SK-N-SH (cell line): ENCODE results near the gene ACACA. TPM values are rescaled to one million over a fixed set of nuclear protein-coding genes. Genes with fewer than 3 reads are reported as not detected.

Experiments
- CTCF ChIA-PET: fragments of 300-600, 350-600 bp; formaldehyde crosslinking; extraction: SDS; loops from one replicate; lab custom pipeline; 2021; lab: Yijun Ruan, JAX
- POLR2A ChIA-PET: fragments of 350-600 bp; sonication (Branson Sonifier 250); formaldehyde crosslinking; extraction: SDS; loops from one replicate; lab custom pipeline; 2020; ENCODE audit warnings: antibody characterized with exemption, inconsistent platforms; lab: Yijun Ruan, JAX
- DNase-seq: peaks from one replicate; pipeline ENCODE4 v3.0.0; 2012
- H2AFZ ChIP-seq: fragments of 200-600 bp; sonication (generic); 2 replicates; pipeline ENCODE4 v1.8.1; 2016; ENCODE audit warnings: antibody characterized with exemption, mild to moderate bottlenecking, low read depth
- H3F3A ChIP-seq: fragments of 200-600 bp; sonication (generic); replicated peaks from 2 replicates; pipeline ENCODE3; 2016; ENCODE audit warnings: antibody characterized with exemption, mild to moderate bottlenecking; ENCODE audit not compliant: insufficient read depth
- H3K27ac ChIP-seq, 2 experiments: fragments of 200-500 bp in 1 of 2; fragments of 200-600 bp in 1 of 2; sonication (Bioruptor generic) in 1 of 2; sonication (generic), shearing (Covaris generic) in 1 of 2; 2 replicates each; pipeline versions ENCODE4 v1.5.1 to v1.6.1; 2014 to 2016; ENCODE audit warnings: low read depth in 2 of 2, inconsistent platforms in 1 of 2, low read length in 1 of 2, mild to moderate bottlenecking in 1 of 2, mixed read lengths in 1 of 2
- H3K27me3 ChIP-seq: fragments of 200-600 bp; sonication (generic), shearing (Covaris generic); 2 replicates; pipeline ENCODE4 v1.6.1; 2016; ENCODE audit warnings: mixed run types; ENCODE audit not compliant: insufficient read depth
- H3K36me3 ChIP-seq, 2 experiments: fragments of 200-500 bp in 1 of 2; fragments of 200-600 bp in 1 of 2; sonication (Bioruptor generic) in 1 of 2; sonication (generic) in 1 of 2; replicated peaks in 1 of 2; 2 replicates each; pipeline versions ENCODE3 to v1.5.1; 2014 to 2016; ENCODE audit warnings: low read length in 1 of 2, mild to moderate bottlenecking in 1 of 2; ENCODE audit not compliant: insufficient read depth in 2 of 2, control insufficient read depth in 1 of 2
- H3K4me1 ChIP-seq, 2 experiments: fragments of 200-500 bp in 1 of 2; fragments of 200-600 bp in 1 of 2; sonication (Bioruptor generic) in 1 of 2; sonication (generic), shearing (Covaris generic) in 1 of 2; 2 replicates each; pipeline versions ENCODE4 v1.5.1 to v1.6.1; 2014 to 2016; ENCODE audit warnings: low read depth in 1 of 2, low read length in 1 of 2, mixed run types in 1 of 2; ENCODE audit not compliant: insufficient read depth in 2 of 2, control insufficient read depth in 1 of 2
- H3K4me2 ChIP-seq: fragments of 200-600 bp; sonication (generic), shearing (Covaris generic); 2 replicates; pipeline ENCODE4 v1.6.1; 2017; ENCODE audit warnings: mixed run types
- H3K4me3 ChIP-seq, 2 experiments: fragments of 200-500 bp in 1 of 2; fragments of 200-600 bp in 1 of 2; sonication (Bioruptor generic) in 1 of 2; sonication (generic), shearing (Covaris generic) in 1 of 2; 2 replicates each; pipeline versions ENCODE4 v1.5.1 to v1.8.1; 2014 to 2016; ENCODE audit warnings: low read depth in 2 of 2, inconsistent platforms in 1 of 2, low read length in 1 of 2, mild to moderate bottlenecking in 1 of 2, mixed read lengths in 1 of 2, moderate library complexity in 1 of 2
- H3K79me2 ChIP-seq: fragments of 200-600 bp; sonication (generic); 2 replicates; pipeline ENCODE4 v1.8.1; 2017; ENCODE audit warnings: mild to moderate bottlenecking; ENCODE audit not compliant: insufficient read depth
- H3K9ac ChIP-seq: fragments of 200-600 bp; sonication (generic); 2 replicates; pipeline ENCODE4 v1.6.1; 2017; ENCODE audit warnings: mixed run types
- H3K9me2 ChIP-seq: fragments of 200-600 bp; sonication (generic); 2 replicates; pipeline ENCODE4 v1.6.1; 2017; ENCODE audit warnings: mixed run types
- H3K9me3 ChIP-seq: fragments of 200-600 bp; sonication (generic); 2 replicates; pipeline ENCODE4 v1.6.1; 2017; ENCODE audit warnings: mixed run types, mild to moderate bottlenecking, moderate library complexity
- H4K20me1 ChIP-seq: fragments of 200-600 bp; sonication (generic); 2 replicates; pipeline ENCODE4 v1.6.1; 2017; ENCODE audit warnings: mild to moderate bottlenecking, mixed run types; ENCODE audit not compliant: insufficient read depth
- CTCF ChIP-seq: fragments of 200-600 bp; sonication (generic); IDR thresholded peaks from 2 replicates; pipeline ENCODE4 v1.6.1; 2017; ENCODE audit warnings: antibody characterized with exemption, mild to moderate bottlenecking, moderate library complexity
- EP300 ChIP-seq, 2 experiments: IDR thresholded peaks; 2 replicates each; pipeline versions ENCODE4 v1.4.0 to v1.6.1; 2012; ENCODE audit warnings: borderline replicate concordance in 1 of 2, low read depth in 1 of 2, low read length in 1 of 2
- EZH2phosphoT487 ChIP-seq: fragments of 200-600 bp; sonication (generic); IDR thresholded peaks from 2 replicates; pipeline ENCODE4 v1.6.1; 2017; ENCODE audit warnings: low read depth, mixed run types, mild to moderate bottlenecking, antibody characterized with exemption, moderate library complexity, borderline replicate concordance
- FOSL2 ChIP-seq: IDR thresholded peaks from 2 replicates; pipeline ENCODE4 v1.4.0; 2012; ENCODE audit warnings: low read depth, mild to moderate bottlenecking, moderate library complexity, borderline replicate concordance
- FOXM1 ChIP-seq: IDR thresholded peaks from 2 replicates; pipeline ENCODE4 v1.4.0; 2012; ENCODE audit warnings: low read depth, mild to moderate bottlenecking
- MEF2A ChIP-seq: IDR thresholded peaks from 2 replicates; pipeline ENCODE4 v1.4.0; 2012; ENCODE audit warnings: low read depth, borderline replicate concordance
- MXI1 ChIP-seq: IDR thresholded peaks from 2 replicates; pipeline ENCODE4 v1.6.1; 2012; ENCODE audit warnings: mild to moderate bottlenecking, low read depth, low read length, improper control_type of control experiment
- PBX3 ChIP-seq: IDR thresholded peaks from 2 replicates; pipeline ENCODE4; 2012
- POLR2AphosphoS5 ChIP-seq: IDR thresholded peaks from 2 replicates; pipeline ENCODE4 v1.6.1; 2012; ENCODE audit warnings: low read depth, low read length
- RCOR1 ChIP-seq: fragments of 150-350 bp; IDR thresholded peaks from 2 replicates; pipeline ENCODE4 v1.6.1; 2017; ENCODE audit warnings: antibody characterized with exemption, low read length
- RFX5 ChIP-seq: IDR thresholded peaks from 2 replicates; pipeline ENCODE4 v1.6.1; 2012; ENCODE audit warnings: mild to moderate bottlenecking, improper control_type of control experiment, low read length
- SIN3A ChIP-seq: IDR thresholded peaks from 2 replicates; pipeline ENCODE4 v1.6.1; 2012; ENCODE audit warnings: low read depth, mild to moderate bottlenecking, low read length, moderate library complexity, borderline replicate concordance
- SMC3 ChIP-seq: IDR thresholded peaks from 2 replicates; pipeline ENCODE4 v1.6.1; 2012; ENCODE audit warnings: low read depth, low read length, improper control_type of control experiment
- TAF1 ChIP-seq: IDR thresholded peaks from 2 replicates; pipeline ENCODE4 v1.6.1; 2012; ENCODE audit warnings: low read depth, mild to moderate bottlenecking, low read length, moderate library complexity, borderline replicate concordance
- WGBS: methylation state at CpG from one replicate; pipeline ENCODE4 v1.1.6; 2017; ENCODE audit warnings: low lambda C conversion rate; 5-methylcytosine and 5-hydroxymethylcytosine counted together
- polyA plus RNA-seq, 3 experiments: library from polyadenylated mRNA; depleted of rRNA; stranded (reverse); fragments of >200 nt; gene quantifications; 2 replicates each; pipeline ENCODE4 v1.2.3, GENCODE V29; 2012
- TF ChIP-seq, protein P1 (sequence below): IDR thresholded peaks from 2 replicates; pipeline ENCODE4 v1.4.0; 2012; ENCODE audit warnings: low read depth, borderline replicate concordance
- TF ChIP-seq, protein P2 (sequence below): IDR thresholded peaks from 2 replicates; pipeline ENCODE4 v1.4.0; 2012; ENCODE audit warnings: low read depth, borderline replicate concordance

Gene ACACA
- polyA plus RNA-seq, 1 of the 3 experiments (the other 2 are of a cell fraction): 27.2 TPM

- Histone ChIP-seq H3K9me2 (no peaks in the 10 kb centered on the region), H3K27ac (no peak overlapping the region; a peak in 1 of 4 replicates), H3K79me2 (no peaks in the 10 kb centered on the region), H3K27me3 (no peaks in the 10 kb centered on the region), H3K4me3 (no peak overlapping the region), H3K36me3 (peaks cover 38 to 42% of the 10 kb centered on the region in 2 experiments), H4K20me1 (no peaks in the 10 kb centered on the region), H2AFZ (no peak overlapping the region), H3K9me3 (no peaks in the 10 kb centered on the region), H3K4me2 (no peak overlapping the region), H3K4me1 (peaks cover 0 to 8% of the 10 kb centered on the region in 2 experiments; a peak in 1 of 4 replicates), H3F3A (peaks cover 3% of the 10 kb centered on the region), H3K9ac (no peak overlapping the region)
- DNase-seq: peak; percentile 9
- TF ChIP-seq RFX5: no peak
- TF ChIP-seq CTCF: no peak
- no peak for TF ChIP-seq RCOR1
- TF ChIP-seq PBX3: no peak
- no peak for TF ChIP-seq MEF2A
- no peak for TF ChIP-seq POLR2AphosphoS5
- TF ChIP-seq FOSL2: no peak
- no peak for TF ChIP-seq TAF1
- TF ChIP-seq, protein P1, sequence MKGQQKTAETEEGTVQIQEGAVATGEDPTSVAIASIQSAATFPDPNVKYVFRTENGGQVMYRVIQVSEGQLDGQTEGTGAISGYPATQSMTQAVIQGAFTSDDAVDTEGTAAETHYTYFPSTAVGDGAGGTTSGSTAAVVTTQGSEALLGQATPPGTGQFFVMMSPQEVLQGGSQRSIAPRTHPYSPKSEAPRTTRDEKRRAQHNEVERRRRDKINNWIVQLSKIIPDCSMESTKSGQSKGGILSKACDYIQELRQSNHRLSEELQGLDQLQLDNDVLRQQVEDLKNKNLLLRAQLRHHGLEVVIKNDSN: no peak
- no peak for TF ChIP-seq MXI1
- TF ChIP-seq SIN3A: no peak
- ChIA-PET CTCF (interaction anchor here (1.1 to 2.1 kb wide), 2 partner anchors 34 to 100 kb away, joined by 4 to 6 read pairs; no protein-coding TSS in a partner anchor), POLR2A (no interaction called here)
- WGBS: 71% methylated on average over 3 of the region's 3 CpGs
Measured at GRCh38 chr17:37273409-37274051, 133.1 kb downstream of the ACACA start.

- no peak for DNase-seq
- 92% methylated on average over 2 of the region's 2 CpGs for WGBS
- no peaks in the 10 kb centered on the region for H3K9me2 ChIP-seq
- POLR2A ChIA-PET: no interaction called here
- H3K4me3 ChIP-seq: no peak overlapping the region; a peak in 1 of 4 replicates
- peaks cover 74 to 77% of the 10 kb centered on the region in 2 experiments for H3K36me3 ChIP-seq
- no peak overlapping the region for H3K27ac ChIP-seq
- H3K79me2 ChIP-seq: no peaks in the 10 kb centered on the region
- H3K9ac ChIP-seq: no peak overlapping the region
- H4K20me1 ChIP-seq: no peaks in the 10 kb centered on the region
- CTCF ChIA-PET: interaction anchor here (1.5 kb wide), 1 partner anchor 25 kb away, joined by 4 read pairs; no protein-coding TSS in a partner anchor
- no peak overlapping the region for H3K4me2 ChIP-seq
- H3K4me1 ChIP-seq: no peaks in the 10 kb centered on the region
- H3K27me3 ChIP-seq: no peaks in the 10 kb centered on the region
- TF ChIP-seq FOSL2 (no peak), FOXM1 (no peak), SIN3A (no peak), EZH2phosphoT487 (no peak), RFX5 (no peak), EP300 (IDR thresholded peaks at IDR 0.05; ENCODE audit: borderline replicate concordance in 1 of 2, low read depth in 1 of 2, low read length in 1 of 2) (no peak), SMC3 (no peak)
- TF ChIP-seq, protein P2, sequence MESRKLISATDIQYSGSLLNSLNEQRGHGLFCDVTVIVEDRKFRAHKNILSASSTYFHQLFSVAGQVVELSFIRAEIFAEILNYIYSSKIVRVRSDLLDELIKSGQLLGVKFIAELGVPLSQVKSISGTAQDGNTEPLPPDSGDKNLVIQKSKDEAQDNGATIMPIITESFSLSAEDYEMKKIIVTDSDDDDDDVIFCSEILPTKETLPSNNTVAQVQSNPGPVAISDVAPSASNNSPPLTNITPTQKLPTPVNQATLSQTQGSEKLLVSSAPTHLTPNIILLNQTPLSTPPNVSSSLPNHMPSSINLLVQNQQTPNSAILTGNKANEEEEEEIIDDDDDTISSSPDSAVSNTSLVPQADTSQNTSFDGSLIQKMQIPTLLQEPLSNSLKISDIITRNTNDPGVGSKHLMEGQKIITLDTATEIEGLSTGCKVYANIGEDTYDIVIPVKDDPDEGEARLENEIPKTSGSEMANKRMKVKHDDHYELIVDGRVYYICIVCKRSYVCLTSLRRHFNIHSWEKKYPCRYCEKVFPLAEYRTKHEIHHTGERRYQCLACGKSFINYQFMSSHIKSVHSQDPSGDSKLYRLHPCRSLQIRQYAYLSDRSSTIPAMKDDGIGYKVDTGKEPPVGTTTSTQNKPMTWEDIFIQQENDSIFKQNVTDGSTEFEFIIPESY: no peak
- TF ChIP-seq, protein P1: no peak
- peaks cover 9% of the 10 kb centered on the region for H3F3A ChIP-seq
- no peak overlapping the region for H2AFZ ChIP-seq
- H3K9me3 ChIP-seq: 0 out of 2 replicates have a peak, but pooled peaks cover 7% of the 10 kb centered on the region
Measured at GRCh38 chr17:37265446-37266173, 141.0 kb downstream of the ACACA start.
